A549 (cell line): ENCODE results near the gene LAMTOR4.
"Not testable (repeated sequence)": the region's sequence is repeated elsewhere in the genome, so short reads cannot be mapped to it uniquely, and the experiment has no call there.

ENCODE experiments used
- BHLHE40 ChIP-seq: IDR thresholded peaks from 2 replicates; pipeline ENCODE4 v1.6.1; 2012; ENCODE audit warnings: low read depth, low read length, inconsistent platforms
- CHD2 ChIP-seq: fragments of 150-350 bp; IDR thresholded peaks from 2 replicates; pipeline ENCODE4 v1.6.1; 2014; ENCODE audit warnings: low read length; ENCODE audit not compliant: partially characterized antibody
- CTCF ChIP-seq: fragments of >200 bp; sonication (Bioruptor Twin); formaldehyde crosslinking; IDR thresholded peaks from 3 replicates; pipeline ENCODE4 v1.5.1; 2016
- KDM1A ChIP-seq: fragments of 200-600 bp; sonication (generic); IDR thresholded peaks from 2 replicates; pipeline ENCODE4 v1.6.1; 2016; ENCODE audit warnings: low read depth, mild to moderate bottlenecking
- POLR2A ChIP-seq: IDR thresholded peaks from 2 replicates; pipeline ENCODE4 v1.6.1; 2012; ENCODE audit warnings: mild to moderate bottlenecking, low read length
- RAD21 ChIP-seq, 2 experiments: fragments of >200 bp in 1 of 2; sonication (Bioruptor Twin) in 1 of 2; formaldehyde crosslinking in 1 of 2; IDR thresholded peaks in 1 of 2; conservative IDR thresholded peaks in 1 of 2; 2 replicates in 1 of 2; 3 replicates in 1 of 2; pipeline ENCODE4 v1.6.1; 2012 to 2018; ENCODE audit warnings: inconsistent platforms in 1 of 2
- RNF2 ChIP-seq: fragments of 200-600 bp; sonication (generic); IDR thresholded peaks from 2 replicates; pipeline ENCODE4 v1.6.1; 2016; ENCODE audit warnings: low read depth, mild to moderate bottlenecking, antibody characterized with exemption, moderate library complexity, borderline replicate concordance
- ZC3H11A ChIP-seq: fragments of 450-650 bp; IDR thresholded peaks from 2 replicates; pipeline ENCODE4 v1.6.1; 2014; ENCODE audit warnings: antibody characterized with exemption, mild to moderate bottlenecking

GRCh38 chr7:100183090-100183489 is 34.4 kb downstream of the LAMTOR4 start:
- not testable (repeated sequence) for TF ChIP-seq POLR2A; KDM1A; CTCF; RNF2; ZC3H11A; BHLHE40; CHD2; RAD21 (conservative IDR thresholded peaks at IDR 0.05 in 1 of 2, IDR thresholded peaks at IDR 0.05 in 1 of 2)
